HUES64 (cell line): ENCODE results near the gene RNPEPL1.

ENCODE experiments used
- H3K27ac ChIP-seq: 2 replicates; pipeline ENCODE4 v1.7.0; 2013; ENCODE audit warnings: low read depth, low read length, inconsistent platforms
- H3K27me3 ChIP-seq: 2 replicates; pipeline ENCODE4 v1.6.1; 2013; ENCODE audit warnings: mild to moderate bottlenecking, low read length; ENCODE audit not compliant: insufficient read depth
- H3K36me3 ChIP-seq: 2 replicates; pipeline ENCODE4 v1.6.1; 2013; ENCODE audit warnings: mild to moderate bottlenecking, low read length; ENCODE audit not compliant: insufficient read depth
- H3K4me1 ChIP-seq: 2 replicates; pipeline ENCODE4 v1.6.1; 2013; ENCODE audit warnings: mild to moderate bottlenecking, low read length, moderate library complexity; ENCODE audit not compliant: insufficient read depth
- H3K4me3 ChIP-seq: 2 replicates; pipeline ENCODE4 v1.5.1; 2013; ENCODE audit warnings: mild to moderate bottlenecking, low read length, moderate library complexity
- H3K9ac ChIP-seq: 2 replicates; pipeline ENCODE4 v1.6.1; 2013; ENCODE audit warnings: mild to moderate bottlenecking, low read depth, low read length
- H3K9me3 ChIP-seq: 2 replicates; pipeline ENCODE4 v1.6.1; 2013; ENCODE audit warnings: low read depth, low read length; ENCODE audit not compliant: insufficient read depth
- WGBS: fragments of 150-250, 120-280 bp; methylation state at CpG from one replicate; pipeline ENCODE4 v1.1.7; 2013; ENCODE audit warnings: missing lambda C conversion rate; 5-methylcytosine and 5-hydroxymethylcytosine counted together

The RNPEPL1 gene

DNA sequence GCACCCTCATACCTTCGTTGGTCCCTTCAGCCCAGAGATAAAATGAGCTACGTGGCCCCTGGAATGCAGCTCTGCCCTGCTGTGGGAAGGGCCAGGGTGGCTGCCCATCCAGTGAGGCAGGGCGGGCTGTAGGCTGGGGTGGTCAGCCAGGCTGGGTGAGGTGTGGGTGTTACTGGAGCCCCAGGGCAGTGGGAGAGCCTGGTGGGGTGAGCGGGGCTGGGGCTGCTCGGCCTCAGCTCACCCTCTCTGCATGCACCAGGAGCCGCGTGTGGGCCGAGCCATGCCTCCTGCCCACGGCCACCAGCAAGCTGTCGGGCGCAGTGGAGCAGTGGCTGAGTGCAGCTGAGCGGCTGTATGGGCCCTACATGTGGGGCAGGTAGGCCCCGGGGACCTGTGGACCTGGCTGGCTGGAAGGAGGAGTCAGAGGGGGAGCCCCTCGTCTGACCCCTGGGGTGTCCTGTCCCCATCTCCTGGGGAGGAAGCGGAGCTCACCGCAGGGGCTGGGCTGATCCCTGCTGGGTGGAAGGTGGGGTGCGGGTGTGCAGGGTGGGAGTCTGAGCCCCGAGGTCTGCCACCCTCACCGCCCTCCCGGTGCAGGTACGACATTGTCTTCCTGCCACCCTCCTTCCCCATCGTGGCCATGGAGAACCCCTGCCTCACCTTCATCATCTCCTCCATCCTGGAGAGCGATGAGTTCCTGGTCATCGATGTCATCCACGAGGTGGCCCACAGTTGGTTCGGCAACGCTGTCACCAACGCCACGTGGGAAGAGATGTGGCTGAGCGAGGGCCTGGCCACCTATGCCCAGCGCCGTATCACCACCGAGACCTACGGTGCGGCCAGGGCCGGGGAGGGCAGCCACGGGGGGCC is 5.5 kb downstream of the RNPEPL1 start:
- H3K27ac ChIP-seq: no peak overlapping the region
- no peaks in the 10 kb centered on the region for H3K4me1 ChIP-seq
- no peaks in the 10 kb centered on the region for H3K9me3 ChIP-seq
- WGBS: 92% methylated on average over 37 of the region's 37 CpGs
- no peaks in the 10 kb centered on the region for H3K36me3 ChIP-seq
- H3K27me3 ChIP-seq: peaks cover 15% of the 10 kb centered on the region
- H3K9ac ChIP-seq: no peak overlapping the region
- no peak overlapping the region for H3K4me3 ChIP-seq

- Histone ChIP-seq H3K9me3 (no peaks in the 10 kb centered on the region), H3K27ac (no peak overlapping the region), H3K4me3 (no peak overlapping the region), H3K36me3 (no peaks in the 10 kb centered on the region), H3K27me3 (peaks cover 7% of the 10 kb centered on the region), H3K4me1 (no peaks in the 10 kb centered on the region), H3K9ac (no peak overlapping the region)
- WGBS: 92% methylated on average over 21 of the region's 21 CpGs
Observed at GRCh38 chr2:240574386-240575100, 6.3 kb downstream of the RNPEPL1 start.

GRCh38 chr2:240575101-240575965 is 7.0 kb downstream of the RNPEPL1 start:
- Histone ChIP-seq H3K9ac (no peak overlapping the region), H3K27me3 (no peaks in the 10 kb centered on the region; the same call in 1 of the 2 replicates), H3K9me3 (no peaks in the 10 kb centered on the region), H3K4me3 (no peak overlapping the region), H3K4me1 (no peaks in the 10 kb centered on the region), H3K36me3 (no peaks in the 10 kb centered on the region), H3K27ac (no peak overlapping the region)
- 92% methylated on average over 23 of the region's 23 CpGs for WGBS

DNA sequence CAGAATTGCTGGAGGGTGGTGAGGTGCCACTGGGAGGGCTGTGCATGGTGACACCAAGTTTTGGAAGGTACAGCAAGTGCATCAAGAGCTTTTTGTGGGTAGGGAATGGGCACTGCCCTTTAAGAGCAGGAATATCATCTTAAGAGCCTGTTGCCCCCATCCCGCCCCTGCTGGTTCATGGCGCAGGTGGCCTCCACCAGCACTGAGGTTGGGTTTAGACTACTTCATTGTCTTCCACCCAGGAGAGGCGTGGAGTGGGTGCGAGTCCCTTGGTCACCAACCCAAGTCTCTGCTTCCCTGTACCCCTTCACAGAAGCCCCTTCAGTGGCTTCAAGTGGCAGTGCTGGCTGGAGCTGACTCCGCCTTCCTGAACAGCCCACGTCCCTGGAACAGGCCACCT is 7.8 kb downstream of the RNPEPL1 start:
- Histone ChIP-seq H3K36me3 (no peaks in the 10 kb centered on the region), H3K4me3 (no peak overlapping the region), H3K27ac (no peak overlapping the region), H3K9me3 (no peaks in the 10 kb centered on the region), H3K9ac (no peak overlapping the region), H3K4me1 (no peaks in the 10 kb centered on the region), H3K27me3 (no peaks in the 10 kb centered on the region)
- WGBS: 86% methylated on average over 6 of the region's 6 CpGs

DNA sequence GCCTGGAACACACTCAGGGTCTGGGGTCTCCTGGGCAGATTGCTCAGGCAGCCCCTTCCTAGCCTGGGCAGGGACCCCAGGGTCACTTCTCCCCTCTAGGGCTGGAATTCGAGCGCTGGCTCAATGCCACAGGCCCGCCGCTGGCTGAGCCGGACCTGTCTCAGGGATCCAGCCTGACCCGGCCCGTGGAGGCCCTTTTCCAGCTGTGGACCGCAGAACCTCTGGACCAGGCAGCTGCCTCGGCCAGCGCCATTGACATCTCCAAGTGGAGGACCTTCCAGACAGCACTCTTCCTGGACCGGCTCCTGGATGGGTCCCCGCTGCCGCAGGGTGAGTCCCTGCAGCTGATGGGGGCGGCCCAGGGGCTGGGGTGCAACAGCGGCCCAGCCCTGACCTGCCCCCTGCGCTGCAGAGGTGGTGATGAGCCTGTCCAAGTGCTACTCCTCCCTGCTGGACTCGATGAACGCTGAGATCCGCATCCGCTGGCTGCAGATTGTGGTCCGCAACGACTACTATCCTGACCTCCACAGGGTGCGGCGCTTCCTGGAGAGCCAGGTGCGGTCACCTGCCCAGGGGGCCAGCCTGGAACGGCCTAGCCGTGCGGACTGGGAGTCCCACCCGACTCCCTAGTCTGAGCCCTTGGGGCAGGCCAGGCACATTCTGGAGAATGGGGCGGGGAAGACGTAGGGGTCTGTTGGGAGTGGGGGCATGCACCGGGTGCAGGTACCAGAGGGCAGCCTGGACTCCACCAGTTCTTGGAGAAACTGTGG is 8.3 kb downstream of the RNPEPL1 start:
- Histone ChIP-seq H3K36me3 (no peaks in the 10 kb centered on the region), H3K27ac (no peak overlapping the region), H3K9me3 (no peaks in the 10 kb centered on the region), H3K4me3 (no peak overlapping the region), H3K27me3 (no peaks in the 10 kb centered on the region), H3K4me1 (no peaks in the 10 kb centered on the region), H3K9ac (no peak overlapping the region)
- 96% methylated on average over 32 of the region's 32 CpGs for WGBS

GRCh38 chr2:240577281-240578109 is 9.2 kb downstream of the RNPEPL1 start:
- WGBS: 93% methylated on average over 26 of the region's 26 CpGs
- Histone ChIP-seq H3K27ac (no peak overlapping the region), H3K4me1 (no peaks in the 10 kb centered on the region), H3K9me3 (no peaks in the 10 kb centered on the region), H3K4me3 (no peak overlapping the region), H3K36me3 (no peaks in the 10 kb centered on the region), H3K9ac (no peak overlapping the region), H3K27me3 (no peaks in the 10 kb centered on the region)

- 96% methylated on average over 9 of the region's 9 CpGs for WGBS
- Histone ChIP-seq H3K9me3 (no peaks in the 10 kb centered on the region), H3K4me1 (no peaks in the 10 kb centered on the region), H3K4me3 (no peak overlapping the region), H3K27me3 (no peaks in the 10 kb centered on the region), H3K27ac (no peak overlapping the region), H3K36me3 (no peaks in the 10 kb centered on the region), H3K9ac (no peak overlapping the region)
Observed at GRCh38 chr2:240578110-240578450, 9.8 kb downstream of the RNPEPL1 start.

DNA sequence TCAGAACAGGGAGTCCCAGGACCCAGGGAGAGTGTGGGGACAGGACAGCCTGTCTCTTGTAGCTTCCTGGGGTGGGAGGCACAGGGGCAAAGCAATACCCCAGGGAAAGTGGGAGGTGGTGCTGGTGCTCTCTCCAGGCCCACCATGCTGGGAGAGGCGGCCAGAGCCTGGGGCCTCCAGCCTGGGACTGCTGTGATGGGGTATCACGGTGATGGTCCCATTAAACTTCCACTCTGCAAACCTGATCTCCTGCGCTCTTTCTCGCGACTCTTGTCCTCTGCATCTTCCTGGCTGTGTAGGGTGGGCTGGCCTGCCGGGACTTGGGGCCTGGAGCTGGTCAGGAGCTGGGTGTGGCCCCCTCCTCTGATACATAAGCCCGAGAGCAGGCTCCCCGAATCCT is 10.2 kb downstream of the RNPEPL1 start:
- 93% methylated on average over 8 of the region's 8 CpGs for WGBS

DNA sequence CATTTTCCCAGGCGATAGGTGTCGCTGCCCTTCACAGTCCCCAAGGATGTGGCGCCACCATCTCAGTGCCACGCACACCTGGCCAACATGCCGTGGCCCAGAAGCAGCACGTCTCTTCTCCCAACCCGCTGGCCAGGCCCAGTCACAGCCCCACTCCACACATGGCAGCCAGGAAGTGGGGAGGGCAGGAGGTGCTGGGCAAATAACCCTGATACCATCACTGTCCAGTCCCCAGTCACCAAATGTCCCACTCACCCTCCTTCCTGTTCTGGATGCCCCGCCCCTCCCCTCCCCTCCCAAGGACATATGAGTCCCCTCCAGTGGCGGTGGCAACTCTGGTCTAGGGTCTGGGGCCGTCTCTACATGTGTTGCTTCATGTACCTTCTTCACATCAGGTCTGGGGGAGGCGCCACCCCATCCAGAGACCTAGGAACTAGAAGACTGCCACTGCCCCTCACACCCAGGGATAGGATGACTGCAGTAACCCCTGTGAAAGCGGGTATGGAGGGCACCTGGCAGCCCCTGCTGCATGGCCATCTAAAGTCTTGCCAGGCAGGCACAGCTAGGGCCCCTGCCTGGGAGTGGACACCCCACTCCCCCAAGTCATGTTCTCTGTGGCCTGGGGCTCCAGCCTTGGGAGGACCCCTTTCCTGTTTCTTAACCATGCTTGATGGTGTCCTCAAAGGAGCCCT is 10.9 kb downstream of the RNPEPL1 start:
- Histone ChIP-seq H3K36me3 (no peaks in the 10 kb centered on the region), H3K27me3 (no peaks in the 10 kb centered on the region), H3K4me1 (no peaks in the 10 kb centered on the region), H3K27ac (no peak overlapping the region), H3K9me3 (no peaks in the 10 kb centered on the region), H3K4me3 (no peak overlapping the region), H3K9ac (no peak overlapping the region)
- WGBS: 93% methylated on average over 12 of the region's 12 CpGs

More for the DNA sequence above, 10.2 kb downstream of the RNPEPL1 start:
- no peaks in the 10 kb centered on the region for H3K4me1 ChIP-seq
- no peak overlapping the region for H3K9ac ChIP-seq
- no peak overlapping the region for H3K4me3 ChIP-seq
- H3K9me3 ChIP-seq: no peaks in the 10 kb centered on the region
- no peaks in the 10 kb centered on the region for H3K27me3 ChIP-seq
- no peak overlapping the region for H3K27ac ChIP-seq
- H3K36me3 ChIP-seq: no peaks in the 10 kb centered on the region
